HUES64 (cell line): ENCODE results near the gene UBE2L3.

ENCODE experiments used
- H3K27ac ChIP-seq: 2 replicates; pipeline ENCODE4 v1.7.0; 2013; ENCODE audit warnings: low read depth, low read length, inconsistent platforms
- H3K27me3 ChIP-seq: 2 replicates; pipeline ENCODE4 v1.6.1; 2013; ENCODE audit warnings: mild to moderate bottlenecking, low read length; ENCODE audit not compliant: insufficient read depth
- H3K36me3 ChIP-seq: 2 replicates; pipeline ENCODE4 v1.6.1; 2013; ENCODE audit warnings: mild to moderate bottlenecking, low read length; ENCODE audit not compliant: insufficient read depth
- H3K4me1 ChIP-seq: 2 replicates; pipeline ENCODE4 v1.6.1; 2013; ENCODE audit warnings: mild to moderate bottlenecking, low read length, moderate library complexity; ENCODE audit not compliant: insufficient read depth
- H3K4me3 ChIP-seq: 2 replicates; pipeline ENCODE4 v1.5.1; 2013; ENCODE audit warnings: mild to moderate bottlenecking, low read length, moderate library complexity
- H3K9ac ChIP-seq: 2 replicates; pipeline ENCODE4 v1.6.1; 2013; ENCODE audit warnings: mild to moderate bottlenecking, low read depth, low read length
- H3K9me3 ChIP-seq: 2 replicates; pipeline ENCODE4 v1.6.1; 2013; ENCODE audit warnings: low read depth, low read length; ENCODE audit not compliant: insufficient read depth
- WGBS: fragments of 150-250, 120-280 bp; methylation state at CpG from one replicate; pipeline ENCODE4 v1.1.7; 2013; ENCODE audit warnings: missing lambda C conversion rate; 5-methylcytosine and 5-hydroxymethylcytosine counted together

UBE2L3 gene

DNA sequence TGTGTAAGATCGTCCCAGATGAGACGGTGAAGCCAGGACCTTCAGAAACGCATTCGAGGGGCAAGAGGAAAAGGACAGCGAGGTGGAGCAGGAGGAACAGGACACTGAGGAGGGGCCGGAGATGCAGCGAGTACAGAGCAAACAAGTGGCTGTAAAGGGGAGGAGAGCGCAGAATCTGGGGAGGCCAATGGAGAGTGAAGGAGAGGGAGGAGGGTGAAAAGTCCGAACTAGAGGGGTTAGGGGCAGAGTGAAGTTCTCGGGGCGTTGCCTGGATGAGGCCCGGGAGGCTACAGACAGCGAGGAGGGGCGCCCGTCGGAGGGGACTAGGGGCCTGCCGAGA is 89.5 kb downstream of the UBE2L3 start:
- peak overlapping the region; percentile 41 for H3K9ac ChIP-seq
- peak overlapping the region; percentile 85; the same call in 1 of the 2 replicates for H3K27ac ChIP-seq
- 26% methylated on average over 17 of the region's 17 CpGs for WGBS

DNA sequence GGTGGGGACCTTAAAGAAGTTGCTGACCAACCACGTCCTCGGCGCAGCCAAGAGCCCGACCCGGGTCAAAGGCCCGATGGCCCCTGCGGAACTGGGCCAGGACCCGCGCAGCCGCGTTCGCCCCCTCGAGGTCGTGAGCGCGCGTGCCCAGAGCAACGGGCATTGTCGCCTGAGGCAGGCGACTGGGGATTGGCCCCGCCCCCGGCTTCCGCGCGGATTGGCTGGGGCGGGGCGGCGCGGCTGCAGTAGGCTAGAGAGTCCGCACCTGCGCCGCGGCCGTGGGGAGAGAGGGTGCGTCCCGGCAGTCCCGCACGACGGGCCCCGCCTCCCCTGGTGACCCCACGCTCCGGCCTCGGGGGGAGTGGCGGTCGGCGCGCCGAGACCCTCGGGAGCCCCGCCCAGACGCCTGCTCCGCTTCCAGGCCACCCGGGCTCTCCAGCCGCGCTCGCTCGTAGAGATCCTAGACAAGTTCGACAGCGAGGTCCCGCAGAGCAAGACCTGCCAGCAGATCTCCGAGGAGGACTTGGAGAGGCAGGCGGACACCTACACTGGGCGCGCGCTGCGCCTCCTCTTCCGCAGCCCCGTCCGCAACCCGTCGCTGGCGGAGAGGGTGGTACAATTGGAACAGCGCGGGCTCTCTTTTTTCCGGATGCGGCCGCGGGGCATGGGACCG is 90.0 kb downstream of the UBE2L3 start:
- Histone ChIP-seq H3K36me3 (peaks cover 24% of the 10 kb centered on the region), H3K9ac (peak overlapping the region; percentile 59), H3K27me3 (no peaks in the 10 kb centered on the region; the same call in 1 of the 2 replicates), H3K27ac (peak overlapping the region; percentile 85), H3K4me1 (peaks cover 12% of the 10 kb centered on the region), H3K4me3 (peak overlapping the region; percentile 63), H3K9me3 (no peaks in the 10 kb centered on the region)
- WGBS, result under 1% methylated on average over 79 of the region's 79 CpGs

More for the DNA sequence above, 89.5 kb downstream of the UBE2L3 start:
- H3K27me3 ChIP-seq, result no peaks in the 10 kb centered on the region; the same call in 1 of the 2 replicates
- H3K9me3 ChIP-seq, result no peaks in the 10 kb centered on the region
- peaks cover 12% of the 10 kb centered on the region for H3K4me1 ChIP-seq
- H3K4me3 ChIP-seq, result peak overlapping the region; percentile 63
- H3K36me3 ChIP-seq, result peaks cover 24% of the 10 kb centered on the region

DNA sequence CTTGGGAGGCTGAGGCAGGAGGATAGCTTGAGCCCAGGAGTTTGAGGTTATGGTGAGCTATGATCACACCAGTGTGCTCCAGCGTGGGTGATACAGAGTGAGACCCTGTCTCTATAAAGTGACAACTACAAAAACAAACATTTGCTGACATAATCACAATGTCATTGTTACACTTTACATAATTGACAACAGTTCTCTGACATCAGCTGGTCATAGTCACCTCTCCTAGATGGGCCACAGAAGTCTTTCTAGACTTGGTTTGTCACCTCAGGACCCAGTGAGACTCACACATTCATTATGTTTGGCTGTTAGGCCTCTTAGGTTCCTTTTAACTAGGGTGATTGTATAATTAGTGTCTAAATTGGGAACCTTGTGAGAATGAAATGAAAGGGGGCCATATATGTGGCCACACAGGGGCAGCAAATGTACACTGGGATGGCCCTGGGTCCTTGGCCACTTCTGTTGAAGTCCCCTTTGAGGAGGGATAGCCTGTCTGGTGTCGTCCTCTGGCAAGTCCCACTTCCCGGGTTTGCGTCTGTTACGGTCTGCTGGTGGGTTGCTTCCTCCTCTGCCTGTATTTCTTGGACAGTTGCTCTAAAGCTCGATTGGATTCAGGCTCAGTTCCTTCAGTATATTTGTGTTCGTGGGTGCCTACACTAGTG is 92.5 kb downstream of the UBE2L3 start:
- peaks cover 6% of the 10 kb centered on the region for H3K4me1 ChIP-seq
- H3K4me3 ChIP-seq, result no peak overlapping the region
- no peak overlapping the region for H3K27ac ChIP-seq

DNA sequence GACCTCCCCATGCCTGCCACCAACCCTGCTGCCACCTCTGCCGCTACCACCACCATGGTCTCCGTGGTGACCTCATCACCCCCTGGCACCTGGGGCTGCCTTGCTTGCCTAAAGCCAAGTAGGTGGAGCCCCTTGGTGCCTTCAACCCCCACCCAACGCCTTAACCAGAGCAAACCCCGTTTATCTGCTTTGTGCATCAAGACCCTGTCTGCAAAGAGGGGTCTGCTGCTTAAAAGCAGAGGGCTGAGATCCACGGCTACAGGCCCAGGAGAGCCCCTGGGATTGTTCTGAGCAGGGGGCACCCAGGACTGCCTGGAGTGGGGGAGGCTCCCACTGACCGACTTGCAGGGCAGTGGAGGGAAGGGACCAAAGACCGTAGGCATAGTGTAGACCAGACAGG is 93.4 kb downstream of the UBE2L3 start:
- H3K4me1 ChIP-seq, result peaks cover 6% of the 10 kb centered on the region
- 83% methylated on average over 7 of the region's 7 CpGs for WGBS
- H3K36me3 ChIP-seq, result 0 out of 2 replicates have a peak, but pooled peaks cover 6% of the 10 kb centered on the region
- no peaks in the 10 kb centered on the region for H3K9me3 ChIP-seq
- no peaks in the 10 kb centered on the region; the same call in 1 of the 2 replicates for H3K27me3 ChIP-seq
- H3K9ac ChIP-seq, result no peak overlapping the region
- no peak overlapping the region for H3K4me3 ChIP-seq
- H3K27ac ChIP-seq, result no peak overlapping the region

More for the DNA sequence above, 92.5 kb downstream of the UBE2L3 start:
- Histone ChIP-seq H3K9me3 (no peaks in the 10 kb centered on the region), H3K27me3 (no peaks in the 10 kb centered on the region; the same call in 1 of the 2 replicates), H3K9ac (no peak overlapping the region), H3K36me3 (0 out of 2 replicates have a peak, but pooled peaks cover 8% of the 10 kb centered on the region)
- 86% methylated on average over 7 of the region's 7 CpGs for WGBS

DNA sequence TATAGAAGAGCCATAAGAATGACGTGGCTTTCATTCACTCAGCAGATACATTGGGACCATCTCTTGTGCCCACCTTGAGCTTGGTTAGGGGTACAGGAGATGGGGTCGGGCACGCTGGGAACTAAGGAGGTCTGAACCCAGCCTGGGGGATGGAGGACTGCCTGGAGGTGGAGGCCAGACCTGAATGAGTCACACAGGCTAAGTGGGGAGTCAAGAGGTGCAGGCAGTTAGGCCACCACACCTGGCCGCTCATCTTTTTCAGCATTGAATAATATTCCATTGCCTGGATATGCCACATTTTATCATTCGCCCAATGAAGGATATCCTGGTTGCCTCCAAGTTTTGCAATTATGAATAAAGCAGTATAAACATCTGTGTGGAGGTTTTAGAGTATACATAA is 94.5 kb downstream of the UBE2L3 start:
- no peak overlapping the region for H3K27ac ChIP-seq
- H3K36me3 ChIP-seq, result no peaks in the 10 kb centered on the region
- 85% methylated on average over 5 of the region's 5 CpGs for WGBS

DNA sequence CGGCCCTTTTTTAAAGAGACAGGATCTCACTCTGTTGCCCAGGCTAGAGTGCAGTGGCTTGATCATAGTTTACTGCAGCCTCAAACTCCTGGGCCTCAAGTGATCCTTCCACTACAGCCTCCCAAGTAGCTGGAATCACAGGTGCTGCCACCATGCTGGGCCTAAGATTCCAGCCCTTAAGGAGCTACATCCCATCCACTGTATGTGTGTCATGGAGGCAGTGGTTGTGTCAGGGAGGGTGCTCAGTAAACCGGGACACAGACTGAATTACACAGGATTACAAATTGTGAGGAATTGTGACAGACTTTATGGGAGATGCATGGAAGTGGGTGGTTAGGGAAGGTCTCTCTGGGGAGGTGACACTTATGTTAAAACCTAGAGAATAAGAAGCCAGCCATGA is 96.2 kb downstream of the UBE2L3 start:
- no peaks in the 10 kb centered on the region for H3K9me3 ChIP-seq
- no peaks in the 10 kb centered on the region for H3K36me3 ChIP-seq
- no peaks in the 10 kb centered on the region for H3K4me1 ChIP-seq
- no peak overlapping the region for H3K27ac ChIP-seq
- no peak overlapping the region for H3K9ac ChIP-seq
- H3K4me3 ChIP-seq, result no peak overlapping the region
- 89% methylated on average over 2 of the region's 2 CpGs for WGBS
- no peaks in the 10 kb centered on the region; the same call in 1 of the 2 replicates for H3K27me3 ChIP-seq

More for the DNA sequence above, 94.5 kb downstream of the UBE2L3 start:
- H3K27me3 ChIP-seq, result no peaks in the 10 kb centered on the region; the same call in 1 of the 2 replicates
- H3K9me3 ChIP-seq, result no peaks in the 10 kb centered on the region
- no peaks in the 10 kb centered on the region for H3K4me1 ChIP-seq
- no peak overlapping the region for H3K9ac ChIP-seq
- no peak overlapping the region for H3K4me3 ChIP-seq

DNA sequence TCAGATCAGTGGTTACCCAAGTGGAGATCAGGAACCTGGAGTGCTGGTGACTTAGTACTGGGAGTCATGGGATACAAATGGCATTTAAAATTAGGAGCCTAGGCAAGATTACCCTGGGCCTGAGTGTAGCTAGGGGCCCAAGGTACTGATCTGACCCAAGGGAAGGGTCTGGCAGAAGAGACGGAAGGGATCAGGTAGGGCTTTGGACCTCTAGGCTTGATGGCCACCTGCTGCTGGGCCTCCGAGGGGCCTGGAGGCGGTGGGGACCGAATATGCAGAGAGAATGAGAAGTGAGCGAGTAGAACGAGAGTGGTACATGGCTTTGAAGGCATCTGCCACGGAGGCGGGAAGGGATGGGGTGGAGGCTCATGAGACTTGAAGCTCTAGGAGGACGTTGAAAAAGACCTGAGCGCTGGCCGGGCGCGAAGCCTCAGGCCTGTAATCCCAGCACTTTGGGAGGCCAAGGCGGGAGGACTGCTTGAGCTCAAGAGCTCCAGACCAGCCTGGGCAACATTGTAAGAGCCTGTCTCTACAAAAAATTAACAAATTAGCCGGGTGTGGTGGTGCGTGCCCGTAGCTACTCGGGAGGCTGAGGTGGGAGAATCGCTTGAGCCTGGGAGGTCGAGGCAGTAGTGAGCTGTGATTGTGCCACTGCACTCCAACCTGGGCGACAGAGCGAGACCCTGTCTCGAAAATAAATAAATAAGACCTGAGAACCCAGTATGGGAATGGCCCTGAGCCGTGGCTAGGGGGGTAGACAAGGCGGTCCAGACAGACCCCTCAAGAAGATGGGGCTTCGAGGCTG is 97.7 kb downstream of the UBE2L3 start:
- Histone ChIP-seq H3K9ac (peak overlapping the region; percentile 71; the same call in 1 of the 2 replicates), H3K36me3 (peaks cover 6% of the 10 kb centered on the region; the same call in 1 of the 2 replicates), H3K4me3 (peak overlapping the region; percentile 99), H3K9me3 (no peaks in the 10 kb centered on the region), H3K4me1 (no peaks in the 10 kb centered on the region), H3K27me3 (no peaks in the 10 kb centered on the region; the same call in 1 of the 2 replicates), H3K27ac (no peak overlapping the region)
- 74% methylated on average over 26 of the region's 26 CpGs for WGBS

DNA sequence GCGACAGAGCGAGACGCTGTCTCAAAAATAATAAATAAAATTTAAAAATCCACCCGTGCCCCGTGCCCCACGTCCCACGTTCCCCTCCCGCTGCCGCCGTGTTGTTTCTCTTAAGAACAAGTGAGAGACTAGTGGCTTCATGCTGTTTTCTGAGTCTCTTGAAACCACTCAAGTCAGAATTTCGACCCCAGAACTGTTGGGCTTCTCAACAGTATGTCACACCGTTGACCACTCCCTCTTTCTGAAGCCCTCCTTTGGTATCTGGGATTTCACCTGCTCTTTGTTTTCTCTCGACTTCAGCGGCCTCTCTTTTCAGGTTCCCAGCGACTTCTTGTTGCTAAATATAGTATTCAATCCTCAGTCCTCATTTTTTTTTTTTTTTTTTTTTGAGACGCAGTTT is 99.3 kb downstream of the UBE2L3 start:
- Histone ChIP-seq H3K9me3 (no peaks in the 10 kb centered on the region), H3K27me3 (no peaks in the 10 kb centered on the region), H3K27ac (no peak overlapping the region), H3K36me3 (peaks cover 20% of the 10 kb centered on the region), H3K4me3 (peak overlapping the region; percentile 99), H3K9ac (peak overlapping the region; percentile 71; the same call in 1 of the 2 replicates), H3K4me1 (no peaks in the 10 kb centered on the region)
- 46% methylated on average over 16 of the region's 16 CpGs for WGBS

DNA sequence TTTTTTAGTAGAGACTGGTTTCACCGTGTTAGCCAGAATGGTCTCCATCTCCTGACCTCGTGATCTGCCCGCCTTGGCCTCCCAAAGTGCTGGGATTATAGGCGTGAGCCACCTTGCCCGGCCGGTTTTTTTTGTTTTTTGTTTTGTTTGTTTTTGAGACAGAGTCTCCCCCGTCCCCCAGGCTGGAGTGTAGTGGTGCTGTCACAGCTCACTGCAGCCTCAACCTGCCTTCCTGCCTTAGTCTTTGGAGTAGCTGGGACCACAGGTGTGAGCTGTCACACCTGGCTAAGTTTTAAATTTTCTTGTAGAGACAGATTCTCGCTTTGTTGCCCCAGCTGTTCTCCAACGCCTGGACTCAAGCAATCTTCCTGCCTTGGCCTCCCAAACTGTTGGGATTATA is 101.5 kb downstream of the UBE2L3 start:
- Histone ChIP-seq H3K4me1 (no peaks in the 10 kb centered on the region), H3K9me3 (no peaks in the 10 kb centered on the region), H3K27me3 (no peaks in the 10 kb centered on the region), H3K36me3 (peaks cover 38% of the 10 kb centered on the region), H3K27ac (no peak overlapping the region), H3K9ac (no peak overlapping the region), H3K4me3 (no peak overlapping the region)
- 90% methylated on average over 9 of the region's 9 CpGs for WGBS

DNA sequence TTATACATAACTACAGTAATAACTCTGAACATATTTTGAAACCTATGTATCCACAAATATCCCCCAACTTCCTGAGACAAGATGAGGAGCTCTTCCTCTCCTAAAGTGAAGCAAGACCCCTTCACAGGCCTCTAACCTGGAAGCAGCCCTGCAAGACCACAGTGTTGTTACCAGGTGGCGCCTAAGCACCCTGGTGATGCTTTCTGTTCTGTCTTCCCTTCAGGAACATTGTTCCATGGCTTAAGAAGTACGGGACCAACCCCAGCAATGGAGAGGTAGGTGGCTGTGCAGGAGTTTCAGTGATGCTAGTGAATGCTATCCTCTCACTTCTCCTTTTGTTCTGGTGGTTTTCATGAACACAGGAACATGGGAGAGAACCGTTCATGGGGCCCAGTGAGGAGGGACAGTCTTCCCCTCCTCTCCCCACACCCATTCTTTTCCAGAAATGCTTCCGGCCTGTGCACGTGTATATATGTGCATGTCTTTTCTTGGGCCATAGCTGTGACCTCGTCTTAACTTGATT is 104.7 kb downstream of the UBE2L3 start:
- WGBS, result 97% methylated on average over 6 of the region's 6 CpGs

More for the DNA sequence above, 104.7 kb downstream of the UBE2L3 start:
- no peaks in the 10 kb centered on the region for H3K9me3 ChIP-seq
- H3K4me3 ChIP-seq, result no peak overlapping the region
- no peak overlapping the region for H3K27ac ChIP-seq
- no peaks in the 10 kb centered on the region for H3K4me1 ChIP-seq
- H3K9ac ChIP-seq, result no peak overlapping the region
- H3K36me3 ChIP-seq, result peaks cover 58% of the 10 kb centered on the region
- no peaks in the 10 kb centered on the region for H3K27me3 ChIP-seq
